Activated CD8-positive, alpha-beta T cell treated with anti-CD3 and anti-CD28 coated beads for 36 hours (primary cell): Measurements from ENCODE around the gene TMEM218. TPM values are rescaled to one million over a fixed set of nuclear protein-coding genes. Genes with fewer than 3 reads are reported as not detected.

Source experiments
- ATAC-seq: fragments of 200-7000 bp; cut with Tn5 transposase; one replicate; pipeline ENCODE4 v1.10.0; 2021; ENCODE audit warnings: mild to moderate bottlenecking, moderate library complexity
- CTCF ChIA-PET: fragments of 350-600 bp; sonication (Branson Sonifier 250); formaldehyde crosslinking; loops from one replicate; lab custom pipeline; 2021; ENCODE audit warnings: antibody characterized with exemption; lab: Charles Lee
- POLR2A ChIA-PET: fragments of 350-600 bp; sonication (Branson Sonifier 250); formaldehyde crosslinking; loops from one replicate; lab custom pipeline; 2021; ENCODE audit warnings: antibody characterized with exemption; lab: Charles Lee
- DNase-seq: peaks from one replicate; pipeline ENCODE4 v3.0.0-alpha.2; 2020
- H3K27ac Mint-ChIP-seq: one replicate; pipeline ENCODE4 v1.8.0; 2021; ENCODE audit warnings: mild to moderate bottlenecking, mixed read lengths
- H3K27me3 Mint-ChIP-seq: one replicate; pipeline ENCODE4 v1.8.0; 2021; ENCODE audit warnings: mixed read lengths
- H3K36me3 Mint-ChIP-seq: one replicate; pipeline ENCODE4 v1.8.0; 2021; ENCODE audit warnings: low read depth, mixed read lengths
- H3K4me1 Mint-ChIP-seq: one replicate; pipeline ENCODE4 v1.8.0; 2021; ENCODE audit warnings: low read depth, mixed read lengths
- H3K4me3 Mint-ChIP-seq: one replicate; pipeline ENCODE4 v1.8.0; 2021; ENCODE audit warnings: mild to moderate bottlenecking, moderate library complexity, mixed read lengths
- H3K9me3 Mint-ChIP-seq: one replicate; pipeline ENCODE4 v1.8.0; 2021; ENCODE audit warnings: mixed read lengths
- CTCF ChIP-seq: fragments of 200-600 bp; IDR thresholded peaks from one replicate; pipeline ENCODE4 v1.8.0; 2022; ENCODE audit warnings: antibody characterized with exemption, mild to moderate bottlenecking
- intact Hi-C: fragments of 100-400 bp; cut with micrococcal nuclease; formaldehyde crosslinking; loops from one replicate; pipeline ENCODE4 v1.10.0; 2022
- total RNA-seq, 2 experiments: library from RNA; stranded (reverse); gene quantifications; one replicate each; pipeline ENCODE4 v1.2.3, GENCODE V29; 2021

The TMEM218 gene
- total RNA-seq, 2 experiments from 2014 or later = 12.7 to 13.3 TPM

GRCh38 chr11:125148011-125148410 is 36.6 kb upstream of the TMEM218 start:
- CTCF ChIA-PET = interaction anchor here (1.4 kb wide), 1 partner anchor 22 kb away, joined by 3 read pairs; no protein-coding TSS in a partner anchor
- Mint-ChIP-seq H3K4me1 (no peaks in the 10 kb centered on the region), H3K27me3 (peaks cover 4% of the 10 kb centered on the region), H3K27ac (no peak overlapping the region), H3K9me3 (no peaks in the 10 kb centered on the region), H3K36me3 (no peaks in the 10 kb centered on the region), H3K4me3 (no peak overlapping the region)
- POLR2A ChIA-PET = interaction anchor here (0.7 kb wide), 1 partner anchor 86 kb away, joined by 3 read pairs; no protein-coding TSS in a partner anchor
- ATAC-seq = no peak
- no peak for DNase-seq
- intact Hi-C loops = no loop called here
- no peak for TF ChIP-seq CTCF

DNA sequence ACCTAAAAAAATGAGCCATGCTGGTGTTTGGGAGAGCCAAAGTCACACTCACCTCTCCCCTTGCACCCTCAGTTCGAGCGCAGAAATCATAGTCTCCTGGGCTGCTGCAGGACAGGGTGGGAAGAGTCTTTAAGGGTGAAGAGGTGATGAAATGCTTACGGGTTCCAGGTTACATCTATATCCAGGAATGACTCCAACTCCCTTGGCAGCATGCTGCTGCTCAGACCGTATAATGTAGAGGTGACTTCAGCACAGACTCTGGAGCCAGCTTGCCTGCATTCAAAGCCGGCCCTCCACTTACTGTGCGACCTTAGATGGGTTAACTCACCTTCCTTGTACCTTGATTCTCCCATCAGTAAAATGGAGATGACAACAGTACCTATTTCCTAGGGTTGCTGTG is 35.9 kb upstream of the TMEM218 start:
- Mint-ChIP-seq H3K27me3 (peaks cover 4% of the 10 kb centered on the region), H3K4me1 (no peaks in the 10 kb centered on the region), H3K9me3 (no peaks in the 10 kb centered on the region), H3K4me3 (no peak overlapping the region), H3K36me3 (no peaks in the 10 kb centered on the region), H3K27ac (no peak overlapping the region)
- ATAC-seq = no peak
- no peak for DNase-seq
- intact Hi-C loops = no loop called here
- POLR2A ChIA-PET = no interaction called here
- CTCF ChIA-PET = no interaction called here
- TF ChIP-seq CTCF = no peak

GRCh38 chr11:125146232-125146631 is 34.8 kb upstream of the TMEM218 start:
- Mint-ChIP-seq H3K4me3 (no peak overlapping the region), H3K27ac (no peak overlapping the region), H3K27me3 (peaks cover 8% of the 10 kb centered on the region), H3K9me3 (no peaks in the 10 kb centered on the region), H3K4me1 (peaks cover 2% of the 10 kb centered on the region), H3K36me3 (no peaks in the 10 kb centered on the region)
- ChIA-PET POLR2A (no interaction called here), CTCF (no interaction called here)
- intact Hi-C loops = no loop called here
- no peak for ATAC-seq
- no peak for TF ChIP-seq CTCF
- DNase-seq = no peak

GRCh38 chr11:125141686-125142535 is 30.5 kb upstream of the TMEM218 start:
- CTCF ChIA-PET = interaction anchor here (0.6 to 4.0 kb wide), 51 partner anchors 9 to 410 kb away, joined by 3 to 57 read pairs (median 5); partner anchors contain the start of genes CCDC15 and TMEM218
- DNase-seq = peak; percentile 66
- peaks cover 2% of the 10 kb centered on the region for H3K4me1 Mint-ChIP-seq
- peak; percentile 98 for ATAC-seq
- peaks cover 21% of the 10 kb centered on the region for H3K27me3 Mint-ChIP-seq
- intact Hi-C loops = loop anchor here (2.0 to 5.0 kb wide), 2 partner anchors 50 to 179 kb away; no protein-coding TSS in a partner anchor
- H3K36me3 Mint-ChIP-seq = no peaks in the 10 kb centered on the region
- TF ChIP-seq CTCF = peak; percentile 98
- no peaks in the 10 kb centered on the region for H3K9me3 Mint-ChIP-seq
- H3K27ac Mint-ChIP-seq = no peak overlapping the region
- no peak overlapping the region for H3K4me3 Mint-ChIP-seq
- POLR2A ChIA-PET = interaction anchor here (1.2 kb wide), 1 partner anchor 31 kb away, joined by 3 read pairs; no protein-coding TSS in a partner anchor

DNA sequence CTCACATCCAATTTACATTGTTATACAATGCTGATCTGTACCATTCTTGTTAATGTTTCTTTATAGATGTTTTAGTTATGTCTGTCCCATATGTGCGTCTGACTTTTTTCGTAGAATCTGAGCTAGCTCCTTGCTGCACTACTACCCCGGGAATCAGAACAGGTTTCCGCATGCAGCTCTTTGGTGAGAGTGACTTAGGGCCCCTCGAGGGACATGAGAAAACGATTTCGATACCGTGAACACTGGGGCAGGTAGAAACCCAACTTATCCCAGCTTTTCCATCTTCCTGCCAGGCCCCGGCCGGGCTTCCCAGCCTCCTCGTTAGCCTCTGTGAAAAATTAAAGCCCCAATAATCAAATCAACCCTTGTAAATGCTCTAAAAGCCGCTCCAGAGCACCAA is 29.8 kb upstream of the TMEM218 start:
- Mint-ChIP-seq H3K27ac (no peak overlapping the region), H3K9me3 (no peaks in the 10 kb centered on the region), H3K27me3 (peaks cover 21% of the 10 kb centered on the region), H3K4me3 (no peak overlapping the region), H3K4me1 (peaks cover 2% of the 10 kb centered on the region), H3K36me3 (no peaks in the 10 kb centered on the region)
- intact Hi-C loops = loop anchor here (2.0 to 5.0 kb wide), 2 partner anchors 49 to 178 kb away; no protein-coding TSS in a partner anchor
- POLR2A ChIA-PET = interaction anchor here (0.8 to 1.2 kb wide), 2 partner anchors 17 to 203 kb away, joined by 3 to 4 read pairs; no protein-coding TSS in a partner anchor
- DNase-seq (no peak), ATAC-seq (no peak)
- CTCF ChIA-PET = interaction anchor here (0.8 to 4.0 kb wide), 28 partner anchors 8 to 398 kb away, joined by 3 to 57 read pairs (median 5); partner anchors contain the start of genes CCDC15, SLC37A2 and TMEM218
- TF ChIP-seq CTCF = no peak
